Stimulated activated CD4-positive, alpha-beta T cell treated with anti-CD3 and anti-CD28 coated beads, Interleukin-2, amount 100 ng/mL, for 24 hours (primary cell): ENCODE data around the gene RPS24.
"Not testable (repeated sequence)": the region's sequence is repeated elsewhere in the genome, so short reads cannot be mapped to it uniquely, and the experiment has no call there.

Source experiments
- DNase-seq, 2 donors: peaks; one replicate each; pipeline ENCODE4 v3.0.0-alpha.2; 2020

The RPS24 gene

DNA sequence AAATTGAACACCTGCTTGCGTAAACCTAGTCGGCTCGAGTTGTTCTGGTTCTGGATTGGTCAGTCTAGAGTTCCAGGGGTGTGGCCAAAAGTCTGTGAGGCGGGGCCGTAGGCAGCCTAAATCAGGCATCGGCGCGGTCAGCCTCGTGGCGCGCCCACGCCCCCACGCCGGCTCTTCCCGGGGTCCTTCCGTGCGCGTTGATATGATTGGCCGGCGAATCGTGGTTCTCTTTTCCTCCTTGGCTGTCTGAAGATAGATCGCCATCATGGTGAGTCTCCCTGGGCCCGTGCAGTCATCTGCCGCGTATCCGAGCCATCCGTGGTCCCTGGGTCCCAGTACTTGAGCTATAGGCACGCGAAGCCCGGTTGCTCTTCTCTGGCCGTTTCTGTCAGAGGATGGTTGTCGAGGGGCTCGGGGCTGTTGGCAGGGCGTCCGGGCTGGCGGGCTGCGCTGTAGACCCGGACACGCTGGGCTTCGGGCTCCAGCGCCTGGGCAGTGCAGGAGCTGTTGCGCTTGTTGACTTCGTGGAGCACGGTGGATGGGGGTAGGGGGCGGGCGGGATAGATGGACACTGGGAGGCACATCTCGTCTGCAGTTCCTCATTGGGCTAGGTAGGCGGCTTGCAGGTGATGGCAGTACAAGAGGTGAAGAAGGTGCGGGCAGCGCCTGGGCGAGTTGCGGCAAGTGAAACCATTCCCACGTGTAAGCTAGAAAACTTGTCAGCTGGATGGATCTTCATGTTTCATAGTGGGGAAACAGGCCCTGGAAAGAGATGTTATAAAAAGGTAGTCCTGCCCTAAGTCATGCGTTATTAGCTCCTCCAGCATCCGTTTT, at the start of gene RPS24:
RPS24 (plus strand) TSS at position 227 of the 834 bp plus-strand sequence; CDS start at position 266, 39 bp downstream.
- DNase-seq: peak; percentile 95 to 96

DNA sequence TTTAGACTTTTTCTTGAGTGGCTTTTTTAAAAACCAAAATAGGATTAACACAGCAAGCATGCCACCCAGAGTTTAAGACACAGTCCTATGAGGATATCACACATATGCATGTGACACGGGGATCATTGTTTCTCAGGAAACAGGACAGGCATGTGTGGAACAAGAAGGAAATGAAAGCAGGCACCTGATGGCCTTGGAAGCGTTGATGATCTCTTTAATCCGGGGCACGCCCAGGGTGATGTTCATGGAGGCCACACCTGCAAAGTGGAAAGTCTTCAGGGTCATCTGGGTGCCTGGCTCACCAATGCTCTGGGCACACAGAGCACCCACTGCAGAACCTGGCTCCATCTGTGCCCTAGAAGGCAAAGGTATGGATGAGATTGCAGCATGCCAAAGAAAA, 48.7 kb upstream of the RPS24 start:
- no peak for DNase-seq

DNA sequence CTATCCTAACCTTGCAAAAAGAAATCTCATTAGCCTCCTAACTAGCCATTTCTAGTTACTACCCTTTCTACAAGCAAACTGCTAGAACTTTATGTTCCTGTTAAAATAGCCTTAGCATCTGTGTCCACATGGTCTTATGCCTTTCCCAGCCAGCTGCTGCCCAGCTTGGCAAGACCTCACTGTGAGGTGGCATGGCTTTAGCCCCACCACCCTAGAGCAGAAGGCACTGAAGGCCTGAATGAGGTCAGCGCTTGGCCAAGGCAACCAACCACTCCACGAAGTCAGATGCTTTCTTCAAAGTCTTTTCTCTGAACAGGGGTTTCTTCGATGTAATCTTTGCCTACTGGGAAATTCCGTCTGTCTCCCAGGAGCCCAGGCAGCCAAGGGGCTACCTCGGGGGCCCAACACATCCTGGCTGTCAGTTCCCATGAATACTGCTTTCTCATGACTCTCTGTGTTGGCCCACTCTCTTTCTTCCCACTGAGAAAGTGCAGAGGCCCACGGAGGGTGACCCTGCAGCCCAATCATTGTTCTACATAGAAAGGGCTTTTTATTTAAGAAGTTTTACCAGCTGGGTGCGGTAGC, 45.9 kb upstream of the RPS24 start:
- DNase-seq: no peak

DNA sequence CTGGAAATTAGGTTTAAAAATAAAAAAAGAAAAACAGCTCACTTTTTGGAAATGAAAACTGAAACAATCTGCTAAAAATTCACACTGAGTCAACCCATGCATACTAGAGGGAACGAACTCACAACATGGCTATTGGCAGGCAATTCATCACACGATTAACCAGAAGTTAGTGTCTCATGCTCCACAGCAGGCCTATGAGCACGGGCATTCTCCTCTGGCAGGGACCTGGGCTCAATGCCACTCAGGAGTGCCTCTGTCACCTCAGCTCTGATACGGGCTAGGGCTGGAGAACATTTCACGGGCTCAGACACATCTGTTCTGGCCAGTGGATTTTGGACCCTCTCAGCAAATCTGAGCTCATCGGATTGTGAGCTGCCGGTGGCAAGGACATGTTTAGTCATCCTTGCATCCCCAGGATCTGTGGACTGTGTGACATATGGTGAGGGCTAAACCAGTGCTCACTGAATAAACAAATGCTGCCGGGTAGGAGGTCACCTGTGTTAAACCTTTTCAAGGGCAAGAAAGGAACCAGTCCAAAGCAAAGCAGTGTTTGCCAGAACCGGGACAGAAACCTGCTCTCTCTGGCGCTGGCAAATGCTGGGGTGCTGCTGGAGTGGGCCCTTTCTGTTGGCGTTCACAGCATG, 44.5 kb upstream of the RPS24 start:
- DNase-seq: no peak

DNA sequence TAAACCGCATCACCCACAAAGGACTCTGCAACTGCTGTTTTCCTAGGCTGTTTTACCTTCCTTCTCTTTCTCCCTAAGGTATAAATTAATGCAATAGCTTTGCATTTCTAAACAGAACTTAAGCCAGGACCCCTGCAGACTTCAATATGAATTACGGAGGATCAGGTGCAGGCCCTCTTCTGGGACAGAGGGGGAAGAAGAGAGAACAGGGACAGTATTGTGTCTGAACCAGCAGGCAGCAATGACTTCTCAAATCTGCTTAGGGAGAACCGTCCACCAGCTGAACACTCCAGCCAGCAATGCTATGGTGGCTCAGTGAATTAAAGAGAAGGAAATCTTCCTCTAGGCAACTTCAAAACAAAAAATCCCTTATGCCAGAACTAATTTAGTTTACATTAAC, 40.0 kb upstream of the RPS24 start:
- no peak for DNase-seq

DNA sequence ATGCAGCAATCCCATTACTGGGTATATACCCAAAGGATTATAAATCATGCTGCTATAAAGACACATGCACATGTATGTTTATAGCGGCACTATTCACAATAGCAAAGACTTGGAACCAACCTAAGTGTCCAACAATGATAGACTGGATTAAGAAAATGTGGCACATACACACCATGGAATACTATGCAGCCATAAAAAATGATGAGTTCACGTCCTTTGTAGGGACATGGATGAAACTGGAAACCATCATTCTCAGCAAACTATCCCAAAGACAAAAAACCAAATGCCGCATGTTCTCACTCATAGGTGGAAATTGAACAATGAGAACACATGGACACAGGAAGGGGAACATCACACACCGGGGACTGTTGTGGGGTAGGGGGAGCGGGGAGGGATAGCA, 34.9 kb upstream of the RPS24 start:
- DNase-seq: not testable (repeated sequence)

DNA sequence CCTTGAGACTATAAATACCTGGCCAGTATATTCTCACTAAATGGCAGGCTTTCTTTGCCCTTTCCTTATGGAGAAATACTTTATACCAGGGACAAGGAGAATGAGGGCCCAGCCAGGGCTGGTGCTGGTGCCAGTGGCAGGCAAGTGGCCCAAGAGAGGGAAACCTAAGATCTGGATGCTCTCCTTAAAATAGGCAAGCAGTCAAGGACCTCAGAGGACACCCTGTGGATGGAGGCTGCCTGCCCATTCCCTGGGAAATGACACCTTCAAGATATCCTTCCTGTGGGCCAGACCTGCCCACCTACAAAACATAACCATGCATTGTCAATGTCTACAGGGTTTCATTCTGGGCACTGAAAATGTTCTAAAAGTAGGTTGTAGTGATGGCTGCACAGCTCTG, 33.5 kb upstream of the RPS24 start:
- DNase-seq: no peak

DNA sequence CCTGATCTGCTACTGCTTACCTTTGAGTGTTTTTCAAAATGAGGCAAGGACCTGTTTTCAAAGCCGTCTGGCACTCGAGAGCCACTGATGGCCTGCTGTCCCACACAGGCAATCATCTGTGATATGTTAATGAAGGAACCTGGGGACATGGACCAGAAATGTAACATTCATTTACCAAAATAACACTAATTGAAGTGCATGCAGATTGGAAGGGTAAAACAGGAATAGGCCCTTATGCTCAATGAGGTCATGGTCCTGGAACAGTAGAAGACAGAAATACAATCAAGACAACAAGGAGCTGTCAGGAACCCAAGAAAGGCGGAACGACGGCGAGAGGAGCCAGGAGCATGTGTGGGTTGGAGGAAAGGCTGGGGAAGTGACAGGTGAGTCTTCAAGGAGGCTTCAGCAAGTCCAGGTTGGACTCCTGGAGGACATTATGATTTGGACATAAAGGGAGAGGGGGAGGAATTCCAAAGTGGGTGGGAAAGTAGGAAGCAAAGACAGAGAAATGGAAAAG, 32.6 kb upstream of the RPS24 start:
- DNase-seq: no peak

DNA sequence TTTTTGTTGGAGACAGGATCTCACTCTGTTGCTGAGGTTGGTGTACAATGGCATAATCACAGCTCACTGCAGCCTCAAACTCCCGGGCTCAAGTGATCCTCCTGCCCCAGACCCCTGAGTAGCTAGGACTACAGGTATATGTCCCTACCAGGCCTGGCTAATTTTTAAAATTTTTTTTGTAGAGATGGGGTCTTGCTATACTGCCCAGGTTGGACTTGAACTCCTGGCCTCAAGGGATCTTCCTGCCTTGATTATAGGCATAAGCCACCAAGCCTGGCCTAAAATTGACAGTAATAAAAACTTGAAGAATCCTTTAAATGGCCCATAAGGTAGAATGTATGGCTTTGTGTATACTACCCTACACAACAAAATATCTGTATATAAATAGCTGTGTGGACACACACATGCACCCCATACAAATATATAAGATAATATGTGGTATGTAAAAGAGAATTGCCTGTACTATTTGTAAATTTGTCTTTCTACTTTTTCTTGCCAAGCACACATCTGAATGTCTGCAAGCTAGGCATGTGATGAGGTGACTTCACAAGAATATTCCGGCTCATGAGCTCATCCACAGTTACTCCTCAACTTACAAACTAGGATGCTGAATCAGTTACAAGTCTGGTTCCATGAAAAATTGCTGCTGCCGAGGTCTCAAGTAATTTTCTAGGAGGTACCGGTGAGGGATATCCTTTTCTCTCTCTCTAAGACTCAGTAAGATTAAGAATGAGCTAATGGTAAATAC, 30.9 kb upstream of the RPS24 start:
- no peak for DNase-seq

DNA sequence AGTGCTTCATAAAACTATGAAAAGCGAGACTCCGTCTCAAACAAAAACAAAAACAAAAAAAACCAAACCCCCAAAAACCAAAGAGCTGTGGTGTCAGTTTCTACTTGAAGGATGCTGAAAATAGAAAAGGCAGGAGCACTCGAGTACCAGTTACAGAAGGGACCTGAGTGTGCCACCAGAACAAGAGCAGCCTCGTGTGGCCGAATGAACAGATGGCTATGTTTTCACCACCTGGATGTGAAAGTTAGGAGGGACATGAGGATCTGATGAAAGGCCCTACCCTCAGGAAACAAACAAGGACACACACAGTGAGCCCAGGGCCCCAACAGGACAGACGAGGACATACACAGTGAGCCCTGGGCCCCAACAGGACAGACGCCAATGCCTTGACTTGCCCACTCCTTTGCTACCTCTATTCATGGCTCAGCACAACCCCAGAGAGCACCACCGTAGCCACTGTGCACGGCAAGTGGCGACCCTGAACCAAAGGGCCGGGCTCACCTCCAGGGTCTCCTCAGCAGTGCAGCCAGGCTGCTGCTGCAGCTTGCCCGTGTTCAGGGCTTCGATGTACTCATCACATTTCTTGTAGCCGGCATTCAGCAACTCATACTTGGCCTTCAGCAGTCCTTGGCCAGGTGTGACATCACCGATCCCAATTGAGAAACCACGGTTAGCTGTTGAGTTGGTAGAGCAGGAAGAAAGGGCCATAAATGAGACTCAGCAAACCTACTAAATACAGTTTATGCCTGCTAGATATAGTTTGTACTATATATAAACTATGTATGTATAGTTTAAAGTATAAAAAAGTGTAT, 29.2 kb upstream of the RPS24 start:
- no peak for DNase-seq

DNA sequence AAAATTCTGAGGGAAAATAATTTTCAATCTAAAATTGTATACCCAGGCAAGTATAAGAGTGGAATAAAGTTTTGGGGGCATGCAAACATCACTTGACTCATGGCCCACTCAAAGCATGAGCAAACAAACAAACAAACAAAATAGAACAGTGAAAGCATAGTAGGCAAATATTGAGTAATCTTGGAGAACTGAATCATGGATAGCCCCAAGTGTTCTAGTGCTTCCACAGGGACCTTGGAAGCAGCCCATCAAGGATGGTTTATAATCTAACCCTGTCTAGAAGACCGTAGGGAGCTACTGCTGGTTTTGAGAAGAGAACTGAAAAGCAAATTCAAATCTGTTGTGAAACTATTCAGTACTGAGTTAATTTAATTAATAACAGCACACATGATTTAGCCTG, 26.5 kb upstream of the RPS24 start:
- DNase-seq: no peak

DNA sequence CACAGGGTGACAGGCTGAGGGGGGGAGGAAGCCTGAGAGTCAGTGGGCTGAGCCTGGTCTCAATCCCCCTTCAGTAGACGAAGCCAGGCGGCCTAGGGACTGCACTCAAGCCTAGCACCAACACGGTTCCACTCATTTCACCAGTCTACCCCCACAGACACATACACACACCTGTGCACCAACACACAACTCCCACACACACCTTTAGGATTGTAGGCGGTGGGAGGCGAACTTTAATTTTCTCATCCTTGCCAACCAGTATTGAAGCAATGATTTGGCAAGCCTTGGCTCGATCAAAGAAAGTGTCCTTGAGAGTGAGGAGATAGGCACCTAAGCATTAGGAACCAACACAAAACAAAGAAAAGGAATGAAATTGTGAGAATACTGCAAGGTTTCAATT, 24.0 kb upstream of the RPS24 start:
- no peak for DNase-seq

DNA sequence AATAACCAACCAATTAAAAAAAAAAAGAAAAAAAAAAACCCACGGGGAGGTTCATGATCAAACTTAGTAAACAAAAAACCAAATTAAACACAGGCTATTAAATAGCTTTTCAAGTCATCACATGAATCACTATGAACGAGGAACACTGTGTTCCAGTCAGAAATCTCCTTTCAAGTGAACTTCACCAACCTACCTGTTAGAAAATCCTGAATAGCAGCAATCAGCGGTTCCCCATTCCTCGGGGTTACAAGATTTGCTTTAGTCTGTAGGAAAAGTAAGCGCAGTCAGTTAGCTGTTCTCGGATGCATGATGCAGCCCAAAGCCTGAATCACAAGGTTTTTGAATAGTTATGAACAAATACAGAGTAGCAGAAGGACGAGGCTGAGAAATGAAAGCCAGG, 23.4 kb upstream of the RPS24 start:
- no peak for DNase-seq

DNA sequence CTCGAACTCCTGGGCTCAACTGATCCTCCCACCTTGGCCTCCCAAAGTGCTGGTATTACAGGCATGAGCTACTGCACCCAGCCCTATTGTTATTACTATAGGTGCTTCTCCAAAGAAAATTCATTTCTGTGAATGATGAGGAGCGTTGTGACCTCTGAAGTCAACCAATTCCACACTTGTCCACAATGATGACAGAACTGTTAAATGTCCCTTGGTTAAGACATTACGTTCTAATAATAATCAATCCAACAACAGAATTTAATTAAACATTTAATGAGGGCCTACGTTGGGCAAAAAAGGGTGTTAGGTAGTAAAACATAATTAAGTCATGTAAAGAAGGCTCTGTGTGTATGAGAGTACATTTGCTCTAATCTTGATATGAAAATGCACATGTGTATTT, 22.6 kb upstream of the RPS24 start:
- DNase-seq: no peak

DNA sequence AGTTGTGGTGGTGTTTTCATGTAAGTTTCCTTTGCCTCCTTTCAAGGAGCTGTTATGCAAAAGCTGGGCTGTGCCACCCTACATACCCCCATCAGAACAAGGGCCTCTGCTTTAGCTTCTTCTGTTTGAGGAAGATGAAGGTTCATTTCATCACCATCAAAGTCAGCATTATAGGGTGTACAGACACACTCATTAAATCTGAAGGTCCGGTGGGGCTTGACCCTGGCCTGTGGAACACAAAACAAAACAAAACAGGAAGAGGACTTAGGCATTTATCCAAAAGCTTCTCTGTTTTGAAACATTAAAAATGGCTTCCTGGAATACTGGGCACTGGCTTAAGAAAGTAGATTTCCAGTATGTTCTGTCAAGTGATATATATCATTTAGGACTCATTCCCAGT, 20.1 kb upstream of the RPS24 start:
- DNase-seq: no peak

DNA sequence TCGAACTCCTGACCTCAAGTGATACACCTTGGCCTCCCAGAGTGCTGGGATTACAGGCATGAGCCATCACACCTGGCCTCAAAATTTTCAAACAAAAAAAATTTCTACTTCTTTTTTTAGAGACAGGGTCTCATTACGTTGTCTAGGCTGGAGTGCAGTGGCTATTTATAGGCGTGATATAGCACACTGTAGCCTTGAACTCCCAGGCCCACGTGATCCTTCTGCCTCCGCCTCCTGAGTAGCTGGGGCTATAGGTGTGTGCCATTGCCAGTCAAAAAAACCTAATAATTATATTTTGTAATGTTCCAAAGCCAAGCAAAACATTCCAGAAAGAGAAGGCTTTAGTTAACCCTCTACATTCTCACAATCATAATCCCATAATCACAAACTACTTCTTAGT, 18.1 kb upstream of the RPS24 start:
- no peak for DNase-seq

DNA sequence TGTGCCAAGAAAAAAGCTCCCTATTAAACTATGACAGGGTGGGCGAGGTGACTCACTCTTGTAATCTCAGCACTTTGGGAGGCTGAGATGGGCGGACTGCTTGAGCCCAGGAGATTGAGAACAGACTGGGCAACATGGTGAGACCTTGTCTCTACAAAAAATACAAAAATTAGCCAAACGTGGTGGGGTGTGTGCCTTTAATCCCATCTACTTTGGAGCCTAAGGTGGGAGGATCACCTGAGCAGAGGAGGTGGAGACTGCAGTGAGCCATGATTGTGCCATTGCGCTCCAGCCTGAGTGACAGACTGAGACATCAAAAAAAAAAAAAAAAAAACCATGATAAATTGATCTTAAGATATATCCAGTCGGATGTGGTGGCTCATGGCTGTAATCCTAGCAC, 15.8 kb upstream of the RPS24 start:
- no peak for DNase-seq

DNA sequence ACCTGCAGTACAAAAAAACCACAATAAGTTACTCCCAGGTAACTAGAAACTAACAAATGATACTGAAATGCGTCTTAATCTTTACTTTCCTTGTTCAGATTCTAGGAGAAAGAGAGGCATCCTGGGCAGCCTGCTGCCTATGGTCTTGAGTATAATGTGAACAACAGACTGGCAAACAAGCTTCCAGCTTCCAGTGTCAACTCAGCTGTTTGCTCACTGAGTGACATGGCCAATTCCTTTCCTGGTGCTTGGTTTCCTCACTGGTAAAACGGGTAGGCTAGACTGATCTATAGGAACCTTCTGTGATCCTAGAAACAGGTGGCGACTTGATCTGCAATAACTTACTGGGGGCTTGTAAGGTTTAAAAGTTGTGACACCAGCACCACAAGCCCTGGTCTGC, 14.4 kb upstream of the RPS24 start:
- DNase-seq: no peak

DNA sequence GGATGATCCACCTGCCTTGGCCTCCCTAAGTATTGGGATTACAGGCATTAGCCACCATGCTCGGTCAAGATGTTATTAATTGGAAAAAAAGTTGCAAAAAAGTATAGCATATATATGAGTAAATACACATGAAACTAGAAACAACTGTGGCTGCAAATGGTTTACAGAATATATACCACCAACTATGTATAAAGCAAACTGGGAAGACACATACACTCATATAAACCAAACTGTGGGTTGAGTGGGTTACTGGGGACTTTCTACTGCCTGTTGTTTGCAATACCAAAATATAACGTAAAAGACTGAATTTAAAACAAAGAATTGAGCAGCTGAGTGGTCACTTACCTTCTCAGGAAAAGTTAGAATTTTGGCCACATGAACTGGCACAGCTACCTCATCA, 12.5 kb upstream of the RPS24 start:
- DNase-seq: no peak

DNA sequence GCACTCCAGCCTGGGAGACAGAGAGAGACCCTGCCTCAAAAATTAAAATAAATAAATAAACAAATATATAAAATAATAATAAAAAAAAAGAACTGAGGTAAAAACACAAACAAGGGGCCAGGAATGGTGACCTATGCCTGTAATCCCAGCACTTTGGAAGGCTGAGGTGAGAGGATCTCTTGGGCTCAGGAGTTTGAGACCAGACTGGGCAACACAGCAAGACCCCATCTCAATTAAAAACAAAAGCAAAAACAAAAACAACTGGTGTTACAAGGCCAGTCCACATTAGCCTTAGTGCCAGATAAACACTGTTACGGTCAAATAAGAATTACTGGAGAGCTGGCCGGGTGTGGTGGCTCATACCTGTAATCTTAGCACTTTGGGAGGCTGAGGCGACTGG, 9.9 kb upstream of the RPS24 start:
- DNase-seq: no peak

DNA sequence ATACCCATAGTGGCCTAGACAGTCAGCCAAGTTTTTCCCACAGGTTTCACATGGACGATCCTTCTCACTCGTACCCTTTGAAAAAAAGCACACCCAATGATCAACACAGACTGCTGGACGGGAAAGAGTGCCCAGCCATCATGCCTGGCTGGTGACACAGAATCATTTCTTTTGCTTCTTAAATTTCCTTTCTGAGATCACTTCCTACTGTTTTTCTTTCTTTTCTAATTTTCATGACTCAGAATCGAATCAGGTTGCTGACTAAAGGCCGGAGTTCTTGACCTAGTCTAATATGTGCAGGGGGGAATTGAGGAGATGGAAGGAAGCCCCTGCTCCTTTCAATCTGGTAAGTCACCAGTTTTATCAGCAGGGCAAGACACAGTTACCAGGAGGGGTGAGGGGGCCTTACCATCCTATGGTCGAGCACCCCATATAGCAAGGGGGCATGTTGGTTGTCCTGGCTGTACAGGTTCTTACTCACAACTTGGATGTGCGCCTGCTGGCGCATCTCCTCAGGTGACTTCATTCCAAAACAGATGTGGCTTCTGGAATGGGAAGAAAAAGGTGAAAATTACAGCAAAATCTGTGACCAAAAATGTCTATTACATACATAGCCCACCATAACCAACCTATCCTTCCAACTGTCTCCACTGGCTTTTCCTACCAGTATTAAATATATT, 7.8 kb upstream of the RPS24 start:
- no peak for DNase-seq
